Measurements from ENCODE around the gene MYH11. TPM values are rescaled to one million over a fixed set of nuclear protein-coding genes. Genes with fewer than 3 reads are reported as not detected.
A peak's percentile ranks its signal among the peaks of the same experiment; 100 is the strongest.
"Not testable (repeated sequence)": the region's sequence is repeated elsewhere in the genome, so short reads cannot be mapped to it uniquely, and the experiment has no call there.

The MYH11 gene
- total RNA-seq, 4 donors from 2014 or later, result 5.6 to 57.7 (median 20.4) TPM

DNA sequence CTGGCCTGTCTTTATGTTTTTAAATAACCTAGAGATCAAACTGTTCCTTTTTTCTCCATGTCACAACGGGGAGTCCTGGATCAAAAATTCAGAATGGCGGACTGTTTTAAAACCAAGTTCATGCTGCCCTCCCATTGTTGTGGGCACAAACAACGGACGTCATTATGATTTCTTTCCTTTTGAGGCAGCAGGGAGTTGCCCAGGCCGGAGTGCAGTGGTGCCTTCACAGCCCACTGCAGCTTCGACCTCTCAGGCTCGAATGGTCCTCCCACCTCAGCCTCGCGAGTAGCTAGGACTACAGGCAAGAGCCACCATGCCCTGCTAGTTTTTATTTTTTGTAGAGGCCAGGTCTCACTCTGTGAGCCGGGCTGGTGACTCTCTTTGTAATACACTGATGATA, 180.3 kb downstream of the MYH11 start:
- Histone ChIP-seq H3K36me3 (peaks cover 0 to 13% of the 10 kb centered on the region in 2 donors), H3K4me3 (no peak overlapping the region), H3K27me3 (no peaks in the 10 kb centered on the region), H3K4me1 (peaks cover 14 to 20% of the 10 kb centered on the region in 2 donors), H3K27ac (no peak overlapping the region), H3K9me3 (no peaks in the 10 kb centered on the region)
- intact Hi-C loops (cut with DNase I; ENCODE audit: low total_unique reads) (no loop called here), in situ Hi-C loops (cut with MboI; ENCODE audit: low sequenced_read_pairs in 4 of 4) (loop anchor here in 1 of 4 donors (10.0 kb wide), 1 partner anchor 58 kb away; no protein-coding TSS in a partner anchor)
- TF ChIP-seq POLR2A (IDR thresholded peaks at IDR 0.05), result no peak
- TF ChIP-seq, protein P1, sequence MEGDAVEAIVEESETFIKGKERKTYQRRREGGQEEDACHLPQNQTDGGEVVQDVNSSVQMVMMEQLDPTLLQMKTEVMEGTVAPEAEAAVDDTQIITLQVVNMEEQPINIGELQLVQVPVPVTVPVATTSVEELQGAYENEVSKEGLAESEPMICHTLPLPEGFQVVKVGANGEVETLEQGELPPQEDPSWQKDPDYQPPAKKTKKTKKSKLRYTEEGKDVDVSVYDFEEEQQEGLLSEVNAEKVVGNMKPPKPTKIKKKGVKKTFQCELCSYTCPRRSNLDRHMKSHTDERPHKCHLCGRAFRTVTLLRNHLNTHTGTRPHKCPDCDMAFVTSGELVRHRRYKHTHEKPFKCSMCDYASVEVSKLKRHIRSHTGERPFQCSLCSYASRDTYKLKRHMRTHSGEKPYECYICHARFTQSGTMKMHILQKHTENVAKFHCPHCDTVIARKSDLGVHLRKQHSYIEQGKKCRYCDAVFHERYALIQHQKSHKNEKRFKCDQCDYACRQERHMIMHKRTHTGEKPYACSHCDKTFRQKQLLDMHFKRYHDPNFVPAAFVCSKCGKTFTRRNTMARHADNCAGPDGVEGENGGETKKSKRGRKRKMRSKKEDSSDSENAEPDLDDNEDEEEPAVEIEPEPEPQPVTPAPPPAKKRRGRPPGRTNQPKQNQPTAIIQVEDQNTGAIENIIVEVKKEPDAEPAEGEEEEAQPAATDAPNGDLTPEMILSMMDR (IDR thresholded peaks at IDR 0.05 in 4 of 5, conservative IDR thresholded peaks at IDR 0.05 in 1 of 5), result no peak
- DNase-seq, result no peak
- ATAC-seq, result no peak

DNA sequence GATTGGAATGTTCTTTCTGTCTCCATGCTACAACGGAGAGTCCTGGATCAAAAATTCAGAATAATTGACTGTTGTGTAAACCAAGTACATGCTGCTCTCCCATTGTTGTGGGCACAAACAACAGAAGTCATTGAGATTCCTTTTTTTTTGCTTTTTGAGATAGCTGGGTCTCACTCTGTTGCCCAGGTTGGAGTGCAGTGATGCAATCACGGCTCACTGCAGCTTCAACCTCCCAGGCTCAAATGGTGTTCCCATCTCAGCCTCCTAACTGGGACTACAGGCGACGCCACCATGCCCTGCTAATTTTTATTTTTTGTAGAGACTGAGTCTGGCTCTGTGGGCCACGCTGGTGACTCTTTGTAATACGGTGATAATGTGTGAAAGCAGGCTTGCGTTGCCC, 182.3 kb downstream of the MYH11 start:
- H3K27me3 ChIP-seq, result no peaks in the 10 kb centered on the region
- ATAC-seq (no peak), DNase-seq (no peak)
- no peak overlapping the region for H3K4me3 ChIP-seq
- H3K36me3 ChIP-seq, result peaks cover 0 to 13% of the 10 kb centered on the region in 2 donors
- TF ChIP-seq POLR2A (IDR thresholded peaks at IDR 0.05), result no peak
- TF ChIP-seq, protein P1 (IDR thresholded peaks at IDR 0.05 in 4 of 5, conservative IDR thresholded peaks at IDR 0.05 in 1 of 5), result no peak
- peaks cover 14 to 20% of the 10 kb centered on the region in 2 donors for H3K4me1 ChIP-seq
- in situ Hi-C loops (cut with MboI; ENCODE audit: low sequenced_read_pairs in 4 of 4) (loop anchor here in 1 of 4 donors (10.0 kb wide), 1 partner anchor 60 kb away; no protein-coding TSS in a partner anchor), intact Hi-C loops (cut with DNase I; ENCODE audit: low total_unique reads) (no loop called here)
- H3K9me3 ChIP-seq, result no peaks in the 10 kb centered on the region
- no peak overlapping the region for H3K27ac ChIP-seq

DNA sequence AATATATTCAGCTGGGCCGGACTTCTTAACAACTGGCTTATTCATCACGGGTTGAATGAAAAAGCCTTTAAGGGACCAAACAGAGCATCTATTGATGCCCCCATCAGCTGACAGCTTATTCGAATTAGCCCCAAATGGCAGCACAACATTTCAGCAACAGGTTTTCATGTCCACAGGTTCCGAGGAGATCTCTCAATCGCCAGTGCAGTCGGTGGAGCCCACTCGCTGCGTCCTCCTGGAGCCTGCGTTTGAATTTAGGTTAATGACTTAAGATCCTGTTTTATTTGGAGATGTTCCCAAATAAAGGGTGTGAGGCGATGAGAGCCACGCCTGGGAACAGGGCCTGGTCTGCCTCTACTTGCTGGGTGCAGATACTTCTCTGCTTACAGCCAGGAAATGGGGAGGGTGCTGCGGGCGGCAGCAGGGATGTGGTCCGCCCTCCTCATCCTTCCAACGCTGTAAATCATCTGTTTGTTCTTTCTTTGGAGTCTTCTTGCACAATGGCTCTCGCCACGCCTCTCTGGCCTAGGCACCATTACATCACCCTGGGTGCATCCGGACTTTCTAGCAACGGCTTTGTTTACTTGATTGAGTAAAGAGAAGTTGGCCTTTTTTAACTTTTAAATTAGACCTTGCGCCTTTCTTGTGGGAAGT, 184.2 kb downstream of the MYH11 start:
- ATAC-seq (peak; percentile 99), DNase-seq (peak; percentile 91 to 95)
- Histone ChIP-seq H3K36me3 (peaks cover 4 to 9% of the 10 kb centered on the region in 2 donors), H3K9me3 (no peaks in the 10 kb centered on the region), H3K4me3 (peak overlapping the region; percentile 8 to 44 (median 22)), H3K4me1 (peaks cover 14 to 20% of the 10 kb centered on the region in 2 donors), H3K27ac (peak overlapping the region; percentile 79 to 90 (median 83)), H3K27me3 (no peaks in the 10 kb centered on the region)
- intact Hi-C loops (cut with DNase I; ENCODE audit: low total_unique reads), result loop anchor here (2.0 kb wide), 1 partner anchor 22 kb away; the partner anchor contains the start of gene NDE1
- TF ChIP-seq, protein P1 (IDR thresholded peaks at IDR 0.05 in 4 of 5, conservative IDR thresholded peaks at IDR 0.05 in 1 of 5), result no peak
- TF ChIP-seq POLR2A (IDR thresholded peaks at IDR 0.05), result peak in 1 of 2 donors; percentile 49
- in situ Hi-C loops (cut with MboI; ENCODE audit: low sequenced_read_pairs in 4 of 4), result loop anchor here in 1 of 4 donors (10.0 kb wide), 1 partner anchor 62 kb away; no protein-coding TSS in a partner anchor

DNA sequence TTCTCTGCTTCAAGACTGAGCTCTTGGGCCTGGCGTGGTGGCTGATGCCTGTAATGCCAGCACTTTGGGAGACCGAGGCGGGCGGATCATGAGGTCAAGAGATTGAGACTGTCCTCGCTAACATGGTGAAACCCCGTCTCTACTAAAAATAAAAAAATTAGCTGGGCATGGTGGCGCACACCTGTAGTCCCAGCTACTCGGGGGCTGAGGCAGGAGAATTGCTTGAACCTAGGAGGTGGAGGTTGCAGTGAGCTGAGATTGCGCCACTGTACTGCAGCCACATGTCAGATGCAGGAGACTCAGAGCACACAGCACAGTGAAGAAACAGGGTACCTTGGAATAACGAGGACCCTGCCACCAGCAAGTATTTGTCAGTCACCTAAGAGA, 184.7 kb downstream of the MYH11 start:
- intact Hi-C loops (cut with DNase I; ENCODE audit: low total_unique reads), result loop anchor here (2.0 kb wide), 1 partner anchor 21 kb away; the partner anchor contains the start of gene NDE1
- peak; percentile 18 to 38 for ATAC-seq
- peak overlapping the region in 1 of 4 donors; percentile 24 for H3K4me3 ChIP-seq
- in situ Hi-C loops (cut with MboI; ENCODE audit: low sequenced_read_pairs in 4 of 4), result loop anchor here in 1 of 4 donors (10.0 kb wide), 1 partner anchor 63 kb away; no protein-coding TSS in a partner anchor
- peaks cover 14 to 20% of the 10 kb centered on the region in 2 donors for H3K4me1 ChIP-seq
- peak in 1 of 2 donors; percentile 19 for DNase-seq
- H3K9me3 ChIP-seq, H3K27me3 ChIP-seq: not testable (repeated sequence)
- H3K27ac ChIP-seq, result peak overlapping the region; percentile 79 to 90 (median 83)
- peaks cover 4 to 12% of the 10 kb centered on the region in 2 donors for H3K36me3 ChIP-seq

DNA sequence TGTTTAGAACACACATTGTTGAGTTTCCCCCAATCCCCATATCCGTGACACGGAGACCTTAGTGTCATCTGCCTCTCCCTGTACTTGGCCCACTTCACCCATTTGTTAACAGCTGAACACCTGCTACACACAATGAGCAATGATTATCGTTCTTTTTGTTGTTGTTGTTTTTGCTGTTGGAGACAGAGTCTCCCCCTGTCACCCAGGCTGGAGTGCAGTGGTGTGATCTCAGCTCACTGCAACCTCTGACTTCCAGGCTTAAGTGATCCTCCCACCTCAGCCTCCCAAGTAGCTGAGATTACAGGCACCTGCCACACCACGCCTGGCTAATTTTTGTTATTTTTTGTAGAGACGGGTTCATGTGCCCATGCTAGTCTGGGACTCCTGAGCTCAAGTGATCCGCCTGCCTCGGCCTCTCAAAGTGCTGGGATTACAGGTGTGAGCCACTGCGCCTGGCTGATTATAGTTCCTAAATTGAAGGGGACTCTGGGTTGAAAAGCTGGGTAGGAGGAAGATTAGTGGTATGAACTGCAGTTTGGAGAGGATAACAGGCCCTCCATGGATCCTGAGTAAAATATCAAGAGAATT, 185.2 kb downstream of the MYH11 start:
- no peak for ATAC-seq
- TF ChIP-seq, protein P1 (IDR thresholded peaks at IDR 0.05 in 4 of 5, conservative IDR thresholded peaks at IDR 0.05 in 1 of 5), result no peak
- TF ChIP-seq POLR2A (IDR thresholded peaks at IDR 0.05), result no peak
- Histone ChIP-seq H3K27me3 (no peaks in the 10 kb centered on the region), H3K4me1 (peaks cover 14 to 20% of the 10 kb centered on the region in 2 donors), H3K27ac (peak overlapping the region; percentile 79 to 90 (median 83)), H3K9me3 (no peaks in the 10 kb centered on the region), H3K36me3 (peaks cover 4 to 16% of the 10 kb centered on the region in 2 donors), H3K4me3 (no peak overlapping the region)
- DNase-seq, result no peak
- in situ Hi-C loops (cut with MboI; ENCODE audit: low sequenced_read_pairs in 4 of 4) (loop anchor here in 1 of 4 donors (10.0 kb wide), 1 partner anchor 63 kb away; no protein-coding TSS in a partner anchor), intact Hi-C loops (cut with DNase I; ENCODE audit: low total_unique reads) (loop anchor here (2.0 kb wide), 1 partner anchor 21 kb away; the partner anchor contains the start of gene NDE1)

Measured in gastrocnemius medialis (tissue), 4 donors.